NCI-H748 (cell line): ENCODE data around the gene ZDHHC9.

Experiments
- DNase-seq: peaks from one replicate; lab custom pipeline; 2025; ENCODE audit not compliant: unreplicated experiment; lab: John Stamatoyannopoulos, UW

Gene ZDHHC9

GRCh38 chrX:129787336-129788055 is 56.2 kb downstream of the ZDHHC9 start:
- DNase-seq = no peak

- no peak for DNase-seq
Measured at GRCh38 chrX:129786210-129786651, 57.5 kb downstream of the ZDHHC9 start.

- DNase-seq = no peak
Measured at GRCh38 chrX:129785160-129785947, 58.3 kb downstream of the ZDHHC9 start.

GRCh38 chrX:129784371-129784770 is 59.3 kb downstream of the ZDHHC9 start:
- DNase-seq = no peak

GRCh38 chrX:129783291-129783713 is 60.4 kb downstream of the ZDHHC9 start:
- DNase-seq = no peak

- DNase-seq = no peak
Measured at GRCh38 chrX:129782706-129783105, 61.0 kb downstream of the ZDHHC9 start.

- no peak for DNase-seq
Measured at GRCh38 chrX:129781680-129782495, 61.8 kb downstream of the ZDHHC9 start.

GRCh38 chrX:129781134-129781672 is 62.5 kb downstream of the ZDHHC9 start:
- no peak for DNase-seq

- no peak for DNase-seq
Measured at GRCh38 chrX:129780441-129781105, 63.1 kb downstream of the ZDHHC9 start.

GRCh38 chrX:129779747-129780146 is 63.9 kb downstream of the ZDHHC9 start, which contains the start of gene SASH3:
Gene SASH3, plus strand, starts transcription at chrX:129779949. Its CDS starts 149 bp downstream, at chrX:129780098.
- no peak for DNase-seq

- DNase-seq = no peak
Measured at GRCh38 chrX:129779086-129779672, 64.5 kb downstream of the ZDHHC9 start.

GRCh38 chrX:129777218-129778030 is 66.3 kb downstream of the ZDHHC9 start:
- no peak for DNase-seq

- no peak for DNase-seq
Measured at GRCh38 chrX:129773649-129774458, 69.8 kb downstream of the ZDHHC9 start.

GRCh38 chrX:129772796-129773431 is 70.8 kb downstream of the ZDHHC9 start:
- DNase-seq = no peak

GRCh38 chrX:129771266-129771995 is 72.3 kb downstream of the ZDHHC9 start:
- no peak for DNase-seq

- DNase-seq = no peak
Measured at GRCh38 chrX:129769467-129770154, 74.1 kb downstream of the ZDHHC9 start.
